HUES6 (cell line): ENCODE results near the gene ADAMTSL1.

Source experiments
- H3K27ac ChIP-seq: 2 replicates; pipeline ENCODE4 v1.7.0; 2013; ENCODE audit warnings: low read depth, mild to moderate bottlenecking, low read length, inconsistent platforms
- H3K27me3 ChIP-seq: 2 replicates; pipeline ENCODE4 v1.6.1; 2013; ENCODE audit warnings: low read length; ENCODE audit not compliant: control insufficient read depth, insufficient read depth
- H3K36me3 ChIP-seq: 2 replicates; pipeline ENCODE4 v1.6.1; 2013; ENCODE audit warnings: low read length; ENCODE audit not compliant: control insufficient read depth, insufficient read depth
- H3K4me1 ChIP-seq: 2 replicates; pipeline ENCODE4 v1.6.1; 2013; ENCODE audit warnings: low read length; ENCODE audit not compliant: control insufficient read depth, insufficient read depth
- H3K4me3 ChIP-seq: 2 replicates; pipeline ENCODE4 v1.5.1; 2013; ENCODE audit warnings: low read depth, low read length
- H3K9ac ChIP-seq: one replicate; pipeline ENCODE4 v1.6.1; 2013; ENCODE audit warnings: mild to moderate bottlenecking, low read length
- H3K9me3 ChIP-seq: 2 replicates; pipeline ENCODE4 v1.6.1; 2013; ENCODE audit warnings: low read depth, low read length; ENCODE audit not compliant: control insufficient read depth, insufficient read depth

Gene ADAMTSL1

GRCh38 chr9:18683851-18684250 is 209.9 kb downstream of the ADAMTSL1 start:
- Histone ChIP-seq H3K27me3 (no peaks in the 10 kb centered on the region), H3K27ac (no peak overlapping the region), H3K36me3 (no peaks in the 10 kb centered on the region), H3K4me1 (no peaks in the 10 kb centered on the region), H3K4me3 (no peak overlapping the region), H3K9me3 (no peaks in the 10 kb centered on the region), H3K9ac (no peak overlapping the region)

GRCh38 chr9:18684593-18685317 is 210.8 kb downstream of the ADAMTSL1 start:
- H3K9me3 ChIP-seq: no peaks in the 10 kb centered on the region
- H3K27me3 ChIP-seq: no peaks in the 10 kb centered on the region
- H3K36me3 ChIP-seq: no peaks in the 10 kb centered on the region
- no peak overlapping the region for H3K9ac ChIP-seq
- no peak overlapping the region for H3K27ac ChIP-seq
- H3K4me3 ChIP-seq: no peak overlapping the region
- H3K4me1 ChIP-seq: no peaks in the 10 kb centered on the region

- H3K4me1 ChIP-seq: no peaks in the 10 kb centered on the region
- no peaks in the 10 kb centered on the region for H3K9me3 ChIP-seq
- H3K9ac ChIP-seq: no peak overlapping the region
- H3K4me3 ChIP-seq: no peak overlapping the region
- H3K27me3 ChIP-seq: no peaks in the 10 kb centered on the region
- no peak overlapping the region for H3K27ac ChIP-seq
- H3K36me3 ChIP-seq: no peaks in the 10 kb centered on the region
Measured at GRCh38 chr9:18688581-18689565, 214.9 kb downstream of the ADAMTSL1 start.

- Histone ChIP-seq H3K36me3 (no peaks in the 10 kb centered on the region), H3K27ac (no peak overlapping the region), H3K9me3 (peaks cover 7% of the 10 kb centered on the region), H3K4me1 (no peaks in the 10 kb centered on the region), H3K9ac (no peak overlapping the region), H3K27me3 (no peaks in the 10 kb centered on the region), H3K4me3 (no peak overlapping the region)
Measured at GRCh38 chr9:18689921-18690320, 216.0 kb downstream of the ADAMTSL1 start.

- Histone ChIP-seq H3K36me3 (no peaks in the 10 kb centered on the region), H3K27ac (no peak overlapping the region), H3K4me3 (no peak overlapping the region), H3K4me1 (no peaks in the 10 kb centered on the region), H3K27me3 (no peaks in the 10 kb centered on the region), H3K9me3 (peaks cover 23% of the 10 kb centered on the region), H3K9ac (no peak overlapping the region)
Measured at GRCh38 chr9:18692268-18692667, 218.3 kb downstream of the ADAMTSL1 start.

GRCh38 chr9:18692962-18693361 is 219.0 kb downstream of the ADAMTSL1 start:
- Histone ChIP-seq H3K27me3 (no peaks in the 10 kb centered on the region), H3K36me3 (no peaks in the 10 kb centered on the region), H3K4me1 (no peaks in the 10 kb centered on the region), H3K27ac (no peak overlapping the region), H3K4me3 (no peak overlapping the region), H3K9ac (no peak overlapping the region), H3K9me3 (peaks cover 23% of the 10 kb centered on the region)

GRCh38 chr9:18694959-18695668 is 221.2 kb downstream of the ADAMTSL1 start:
- no peaks in the 10 kb centered on the region for H3K4me1 ChIP-seq
- H3K36me3 ChIP-seq: no peaks in the 10 kb centered on the region
- H3K27me3 ChIP-seq: no peaks in the 10 kb centered on the region
- H3K9ac ChIP-seq: no peak overlapping the region
- no peak overlapping the region for H3K27ac ChIP-seq
- H3K4me3 ChIP-seq: no peak overlapping the region
- peaks cover 23% of the 10 kb centered on the region for H3K9me3 ChIP-seq

- Histone ChIP-seq H3K27ac (no peak overlapping the region), H3K36me3 (no peaks in the 10 kb centered on the region), H3K4me3 (no peak overlapping the region), H3K9ac (no peak overlapping the region), H3K4me1 (no peaks in the 10 kb centered on the region), H3K27me3 (no peaks in the 10 kb centered on the region), H3K9me3 (peaks cover 26% of the 10 kb centered on the region)
Measured at GRCh38 chr9:18698992-18699391, 225.0 kb downstream of the ADAMTSL1 start.

- Histone ChIP-seq H3K9ac (no peak overlapping the region), H3K4me3 (no peak overlapping the region), H3K4me1 (no peaks in the 10 kb centered on the region), H3K27me3 (no peaks in the 10 kb centered on the region), H3K36me3 (no peaks in the 10 kb centered on the region), H3K27ac (no peak overlapping the region), H3K9me3 (peaks cover 21% of the 10 kb centered on the region)
Measured at GRCh38 chr9:18699764-18700163, 225.8 kb downstream of the ADAMTSL1 start.

GRCh38 chr9:18700714-18701113 is 226.8 kb downstream of the ADAMTSL1 start:
- H3K36me3 ChIP-seq: no peaks in the 10 kb centered on the region
- H3K27me3 ChIP-seq: no peaks in the 10 kb centered on the region
- no peak overlapping the region for H3K9ac ChIP-seq
- peaks cover 12% of the 10 kb centered on the region for H3K9me3 ChIP-seq
- no peak overlapping the region for H3K27ac ChIP-seq
- no peak overlapping the region for H3K4me3 ChIP-seq
- no peaks in the 10 kb centered on the region for H3K4me1 ChIP-seq
